Kidney tubule cell (primary cell): Measurements from ENCODE around the gene EBLN2.

Source experiments
- DNase-seq: peaks from one replicate; pipeline ENCODE4 v3.0.0-alpha.2; 2018; ENCODE audit warnings: low spot score

EBLN2 gene

DNA sequence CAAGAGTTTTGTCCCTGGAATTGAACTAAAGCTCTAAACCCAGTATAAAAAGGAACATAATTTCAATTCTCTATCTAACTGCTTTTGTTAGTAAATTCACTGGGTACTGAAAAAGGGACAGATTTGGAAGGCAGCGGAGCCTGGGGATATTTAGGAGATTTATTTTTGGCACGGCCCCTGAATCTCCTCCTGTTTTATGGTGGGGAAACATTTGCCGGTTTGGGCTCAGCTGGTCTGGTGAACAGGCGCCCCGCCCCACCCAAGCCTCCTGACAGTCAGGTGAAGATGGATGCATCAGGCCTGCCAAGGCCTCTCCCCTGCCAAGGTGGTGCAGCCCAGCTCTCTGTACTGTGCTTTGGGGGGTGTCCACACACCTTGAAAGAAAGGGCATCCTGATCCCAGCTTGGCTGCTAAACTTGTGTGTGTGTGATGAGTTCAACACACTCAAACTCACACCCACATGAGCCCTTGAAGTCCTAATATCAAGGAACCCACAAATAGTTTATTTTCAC is 46.3 kb downstream of the EBLN2 start:
- no peak for DNase-seq

DNA sequence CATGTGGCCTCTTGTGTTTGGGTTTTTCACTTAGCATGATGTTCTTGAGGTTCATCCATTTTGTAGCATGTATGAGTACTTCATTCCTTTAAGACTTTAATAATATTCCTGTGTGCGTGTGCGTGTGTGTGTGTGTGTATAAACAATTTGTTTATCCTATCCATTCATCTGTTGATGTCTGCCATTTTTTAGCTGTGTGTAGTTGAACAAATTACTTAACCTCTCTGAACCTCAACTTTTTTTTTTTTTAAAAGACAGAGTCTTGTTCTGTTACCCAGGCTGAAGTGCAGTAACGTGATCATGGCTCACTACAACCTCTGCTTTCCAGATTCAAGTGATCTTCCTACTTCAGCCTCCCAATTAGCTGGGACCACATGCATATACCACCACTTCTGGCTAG is 47.3 kb downstream of the EBLN2 start:
- DNase-seq = no peak

- no peak for DNase-seq
Observed at GRCh38 chr3:73110530-73110929, 49.1 kb downstream of the EBLN2 start.
